Brain microvascular endothelial cell (primary cell): ENCODE results near the gene ITGA8.
A peak's percentile ranks its signal among the peaks of the same experiment; 100 is the strongest.

ENCODE experiments used
- DNase-seq: peaks from one replicate; pipeline ENCODE4 v3.0.0-alpha.2; 2020
- H3K27ac ChIP-seq: fragments of 250-450 bp; sonication (Bioruptor Pico); 2 replicates; pipeline ENCODE4 v1.5.1; 2020; ENCODE audit warnings: mild to moderate bottlenecking, moderate library complexity
- H3K27me3 ChIP-seq: fragments of 250-450 bp; sonication (Bioruptor Pico); replicated peaks from 2 replicates; pipeline ENCODE4 v1.5.1; 2020; ENCODE audit warnings: mild to moderate bottlenecking
- H3K36me3 ChIP-seq: fragments of 250-450 bp; sonication (Bioruptor Pico); replicated peaks from 2 replicates; pipeline ENCODE4 v1.5.1; 2020; ENCODE audit warnings: mild to moderate bottlenecking
- H3K4me3 ChIP-seq: 2 replicates; pipeline ENCODE4 v1.5.1; 2011; ENCODE audit warnings: low read depth, mild to moderate bottlenecking, control low read depth, low read length, moderate library complexity
- in situ Hi-C: cut with HindIII; loops from 2 replicates; pipeline ENCODE4 v1.10.0; 2017; ENCODE audit warnings: low sequenced_read_pairs, low pct_ligation_motif_present
- TF ChIP-seq, protein P1 (sequence below): IDR thresholded peaks from 2 replicates; pipeline ENCODE4 v1.5.1; 2011; ENCODE audit warnings: low read depth, mild to moderate bottlenecking, moderate library complexity, low read length, control low read depth, inconsistent platforms; ENCODE audit errors: missing control alignments

Gene ITGA8

DNA sequence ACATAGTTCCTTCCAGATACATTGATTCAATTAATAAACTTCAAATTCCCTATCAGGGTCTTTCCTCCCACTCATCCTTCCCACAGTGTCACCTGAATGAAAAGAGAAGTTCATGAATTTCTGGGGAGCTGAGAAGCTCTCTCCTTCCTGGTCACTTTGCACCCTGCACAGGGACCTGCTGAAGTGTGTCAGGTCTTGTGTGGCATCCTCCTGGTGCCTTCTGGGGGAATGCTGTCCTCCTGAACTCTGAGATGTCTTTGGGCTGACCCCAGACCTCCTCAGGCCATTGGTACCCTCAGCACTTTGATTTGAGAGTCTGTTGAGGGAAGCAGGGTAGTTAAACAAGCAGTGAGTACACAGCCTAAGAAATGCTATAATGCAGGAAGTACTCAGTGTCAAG, 39.5 kb upstream of the ITGA8 start:
- DNase-seq, result no peak
- Histone ChIP-seq H3K4me3 (no peak overlapping the region), H3K27me3 (no peaks in the 10 kb centered on the region), H3K36me3 (no peaks in the 10 kb centered on the region), H3K27ac (no peak overlapping the region)
- in situ Hi-C loops, result no loop called here
- TF ChIP-seq, protein P1, sequence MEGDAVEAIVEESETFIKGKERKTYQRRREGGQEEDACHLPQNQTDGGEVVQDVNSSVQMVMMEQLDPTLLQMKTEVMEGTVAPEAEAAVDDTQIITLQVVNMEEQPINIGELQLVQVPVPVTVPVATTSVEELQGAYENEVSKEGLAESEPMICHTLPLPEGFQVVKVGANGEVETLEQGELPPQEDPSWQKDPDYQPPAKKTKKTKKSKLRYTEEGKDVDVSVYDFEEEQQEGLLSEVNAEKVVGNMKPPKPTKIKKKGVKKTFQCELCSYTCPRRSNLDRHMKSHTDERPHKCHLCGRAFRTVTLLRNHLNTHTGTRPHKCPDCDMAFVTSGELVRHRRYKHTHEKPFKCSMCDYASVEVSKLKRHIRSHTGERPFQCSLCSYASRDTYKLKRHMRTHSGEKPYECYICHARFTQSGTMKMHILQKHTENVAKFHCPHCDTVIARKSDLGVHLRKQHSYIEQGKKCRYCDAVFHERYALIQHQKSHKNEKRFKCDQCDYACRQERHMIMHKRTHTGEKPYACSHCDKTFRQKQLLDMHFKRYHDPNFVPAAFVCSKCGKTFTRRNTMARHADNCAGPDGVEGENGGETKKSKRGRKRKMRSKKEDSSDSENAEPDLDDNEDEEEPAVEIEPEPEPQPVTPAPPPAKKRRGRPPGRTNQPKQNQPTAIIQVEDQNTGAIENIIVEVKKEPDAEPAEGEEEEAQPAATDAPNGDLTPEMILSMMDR, result no peak

DNA sequence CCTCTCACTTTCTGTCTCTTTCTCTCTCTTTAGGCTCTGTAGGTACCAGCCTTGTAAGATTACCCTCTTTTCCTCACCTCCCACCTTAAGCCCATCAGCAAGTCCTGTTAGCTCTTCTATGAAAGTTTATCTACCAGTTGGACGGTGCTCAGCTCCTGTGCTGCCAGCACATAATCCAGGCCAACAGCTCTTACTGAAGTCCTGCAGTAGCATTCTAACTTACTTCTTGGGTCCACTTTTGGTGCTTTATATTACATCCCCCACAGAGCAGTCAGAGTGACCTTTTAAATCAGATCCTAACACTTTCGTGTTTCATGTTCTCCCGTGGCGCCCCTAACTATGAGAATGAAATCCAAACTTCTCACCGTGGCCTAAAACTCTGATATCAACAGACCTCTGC, 38.9 kb upstream of the ITGA8 start:
- Histone ChIP-seq H3K36me3 (no peaks in the 10 kb centered on the region), H3K4me3 (no peak overlapping the region), H3K27me3 (no peaks in the 10 kb centered on the region), H3K27ac (no peak overlapping the region)
- in situ Hi-C loops, result no loop called here
- DNase-seq, result no peak
- TF ChIP-seq, protein P1, result no peak

DNA sequence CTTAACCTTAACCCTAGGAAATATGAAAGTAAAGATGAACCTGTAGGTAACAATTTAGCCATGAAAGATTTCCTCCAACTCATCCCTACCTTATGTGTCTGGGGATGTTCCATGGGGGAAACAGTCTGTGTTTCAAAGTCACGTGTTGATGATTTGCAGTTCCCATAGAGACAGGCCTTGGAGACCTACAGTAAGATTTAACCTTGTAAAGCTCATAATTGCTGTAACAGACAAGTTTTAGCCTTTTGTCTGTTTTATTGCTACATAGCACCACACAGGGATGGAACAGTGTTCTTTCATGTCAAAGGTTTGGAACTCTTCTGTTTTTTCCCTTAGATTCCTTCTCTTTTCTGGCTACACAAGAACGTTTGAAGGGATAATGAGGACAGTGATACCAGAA, 35.2 kb upstream of the ITGA8 start:
- Histone ChIP-seq H3K4me3 (no peak overlapping the region), H3K27ac (no peak overlapping the region), H3K27me3 (no peaks in the 10 kb centered on the region), H3K36me3 (no peaks in the 10 kb centered on the region)
- in situ Hi-C loops, result no loop called here
- no peak for DNase-seq
- TF ChIP-seq, protein P1, result no peak

DNA sequence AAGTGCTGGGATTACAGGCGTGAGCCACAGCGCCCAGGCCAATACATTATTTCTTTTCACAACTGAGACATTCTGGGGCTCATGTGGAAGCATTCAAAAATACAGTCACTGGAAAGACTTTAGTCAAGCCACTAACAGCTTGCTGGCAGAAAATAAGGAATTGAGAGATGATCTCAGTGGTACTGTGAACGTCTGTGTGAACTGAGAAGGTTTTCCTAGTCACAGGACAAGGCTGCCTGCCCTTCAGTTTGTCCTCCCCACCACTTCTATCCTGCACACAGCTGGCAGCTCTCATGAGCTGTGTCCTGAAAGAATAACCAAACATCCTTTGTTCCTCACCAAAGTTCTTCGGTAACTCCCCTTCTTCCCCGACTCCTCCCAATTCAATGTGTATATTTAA, 31.3 kb upstream of the ITGA8 start:
- Histone ChIP-seq H3K27ac (no peak overlapping the region), H3K4me3 (no peak overlapping the region), H3K36me3 (no peaks in the 10 kb centered on the region), H3K27me3 (no peaks in the 10 kb centered on the region)
- in situ Hi-C loops, result no loop called here
- no peak for DNase-seq
- TF ChIP-seq, protein P1, result no peak

DNA sequence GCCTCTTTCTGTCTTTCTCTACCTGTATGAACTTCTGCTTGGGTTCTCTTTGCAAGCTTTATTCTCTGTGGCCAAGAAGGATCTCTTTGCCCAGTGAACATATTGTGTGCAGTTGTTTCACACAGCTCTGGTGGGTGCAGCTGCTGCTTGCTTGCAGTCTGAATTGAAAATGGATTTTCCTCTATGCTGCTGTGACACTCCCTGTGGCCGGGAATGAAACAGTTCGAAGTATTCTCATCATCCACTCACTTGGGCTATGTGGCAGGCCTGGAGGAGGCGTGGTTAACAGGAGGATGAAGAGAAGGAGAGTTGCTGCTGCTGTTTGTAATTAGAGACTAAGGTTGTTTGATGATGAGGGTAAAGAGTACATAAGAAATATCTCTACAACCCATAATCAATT, 28.4 kb upstream of the ITGA8 start:
- H3K27me3 ChIP-seq, result no peaks in the 10 kb centered on the region
- H3K27ac ChIP-seq, result no peak overlapping the region
- peak; percentile 11 for DNase-seq
- in situ Hi-C loops, result no loop called here
- no peak overlapping the region for H3K4me3 ChIP-seq
- TF ChIP-seq, protein P1, result peak; percentile 4
- H3K36me3 ChIP-seq, result no peaks in the 10 kb centered on the region

DNA sequence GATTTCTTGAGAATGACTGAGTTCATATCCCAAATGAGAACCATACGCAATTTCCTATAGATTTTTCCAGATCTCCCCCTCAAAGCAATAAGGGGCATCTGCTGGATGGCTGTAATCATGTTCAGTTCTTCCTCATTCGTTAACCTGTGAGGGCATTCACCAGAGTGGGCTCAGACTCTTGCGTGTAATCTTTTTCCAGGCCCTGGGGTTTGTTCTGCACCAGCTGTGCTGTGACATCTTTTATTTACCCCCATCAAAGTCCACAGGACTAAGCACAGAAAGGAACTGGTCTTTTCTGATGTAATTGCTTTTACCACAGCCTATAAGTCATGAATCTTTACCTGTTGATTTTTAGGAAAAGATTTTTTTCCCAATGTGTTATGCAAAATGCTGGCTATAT, 27.9 kb upstream of the ITGA8 start:
- Histone ChIP-seq H3K27me3 (no peaks in the 10 kb centered on the region), H3K27ac (no peak overlapping the region), H3K36me3 (no peaks in the 10 kb centered on the region), H3K4me3 (no peak overlapping the region)
- DNase-seq, result no peak
- TF ChIP-seq, protein P1, result no peak
- in situ Hi-C loops, result no loop called here
